HEK293T (cell line): ENCODE measurements around the gene IL1RAPL1.

Source experiments
- ARNT ChIP-seq: fragments of 450-650 bp; IDR thresholded peaks from 2 replicates; pipeline ENCODE4 v1.6.1; 2017; ENCODE audit warnings: mild to moderate bottlenecking
- FOXM1 ChIP-seq: fragments of 450-650 bp; IDR thresholded peaks from 2 replicates; pipeline ENCODE4 v1.6.1; 2017; ENCODE audit warnings: mild to moderate bottlenecking, borderline replicate concordance
- HDGF ChIP-seq: fragments of 450-650 bp; IDR thresholded peaks from 2 replicates; pipeline ENCODE4 v1.6.1; 2017; ENCODE audit warnings: antibody characterized with exemption, borderline replicate concordance
- PKNOX1 ChIP-seq: fragments of 450-650 bp; IDR thresholded peaks from 2 replicates; pipeline ENCODE4 v1.6.1; 2016
- SP1 ChIP-seq: fragments of 450-650 bp; IDR thresholded peaks from 2 replicates; pipeline ENCODE4 v1.6.1; 2017
- SUZ12 ChIP-seq: fragments of 450-650 bp; IDR thresholded peaks from 2 replicates; pipeline ENCODE4 v1.6.1; 2016; ENCODE audit warnings: mild to moderate bottlenecking

GRCh38 chrX:29641461-29641860 lies 1054.2 kb downstream of the IL1RAPL1 start:
- TF ChIP-seq SUZ12 = no peak
- TF ChIP-seq ARNT = no peak
- no peak for TF ChIP-seq SP1
- no peak for TF ChIP-seq FOXM1
- TF ChIP-seq HDGF = no peak
- TF ChIP-seq PKNOX1 = no peak
